ENCODE measurements around the gene TNFSF13B. TPM values are rescaled to one million over a fixed set of nuclear protein-coding genes. Genes with fewer than 3 reads are reported as not detected.

TNFSF13B gene
- polyA plus RNA-seq, 1 donor from 2014 or later, result 0.50 TPM

- TF ChIP-seq EZH2 (IDR thresholded peaks at IDR 0.05; ENCODE audit: borderline replicate concordance, insufficient read depth, low read length, poor library complexity, severe bottlenecking), result no peak
- TF ChIP-seq EP300 (conservative IDR thresholded peaks at IDR 0.05; ENCODE audit: poor library complexity, severe bottlenecking), result no peak
- TF ChIP-seq TAF1 (IDR thresholded peaks at IDR 0.05; ENCODE audit: low read depth), result no peak
- TF ChIP-seq REST (IDR thresholded peaks at IDR 0.05; ENCODE audit: borderline replicate concordance), result no peak
- no peak for TF ChIP-seq RAD21 (conservative IDR thresholded peaks at IDR 0.05)
- TF ChIP-seq POLR2AphosphoS5 (IDR thresholded peaks at IDR 0.05), result no peak
- H3K27ac ChIP-seq (ENCODE audit: low read length), result no peak overlapping the region
- no peak overlapping the region for H3K4me2 ChIP-seq (ENCODE audit: low read length)
- H3F3A ChIP-seq (ENCODE audit: insufficient read depth, low read length, poor library complexity, severe bottlenecking), result no peaks in the 10 kb centered on the region
- no peaks in the 10 kb centered on the region for H3K36me3 ChIP-seq (ENCODE audit: insufficient read depth, low read length)
- no peak overlapping the region for H2AFZ ChIP-seq (ENCODE audit: low read depth, low read length)
- no peaks in the 10 kb centered on the region for H3K9me3 ChIP-seq (ENCODE audit: low read length)
- no peak overlapping the region for H3K9ac ChIP-seq (ENCODE audit: low read length)
- H3K27me3 ChIP-seq (ENCODE audit: insufficient read depth, low read depth, low read length), result no peaks in the 10 kb centered on the region
- no peaks in the 10 kb centered on the region for H3K79me2 ChIP-seq (replicated peaks; ENCODE audit: insufficient read depth, low read length)
- no peak overlapping the region for H3K4me3 ChIP-seq (ENCODE audit: low read length)
- no peaks in the 10 kb centered on the region for H3K9me2 ChIP-seq (ENCODE audit: insufficient read depth, low read length)
- H4K20me1 ChIP-seq (ENCODE audit: insufficient read depth), result no peaks in the 10 kb centered on the region
Measured at GRCh38 chr13:108352599-108352998, 83.1 kb downstream of the TNFSF13B start.

DNA sequence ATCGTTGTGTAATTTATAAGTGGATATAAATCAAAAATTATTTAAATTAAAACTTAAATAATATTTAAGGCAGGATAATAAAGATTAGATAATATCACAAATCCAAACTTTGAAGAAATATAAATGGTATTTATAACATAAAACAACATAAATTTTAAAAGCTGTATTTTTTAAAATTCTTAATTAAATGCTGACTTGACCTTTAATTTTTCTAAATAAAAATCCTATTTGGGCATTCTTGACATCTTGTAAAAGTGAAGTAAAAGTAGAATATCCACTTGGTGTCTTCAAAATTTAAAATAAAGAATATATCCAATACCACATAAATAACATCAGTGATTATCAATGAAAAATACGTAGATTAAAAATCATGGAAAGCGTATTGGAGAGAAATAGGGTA lies 87.7 kb downstream of the TNFSF13B start:
- no peaks in the 10 kb centered on the region for H3K27me3 ChIP-seq (ENCODE audit: insufficient read depth, low read depth, low read length)
- H3K9me2 ChIP-seq (ENCODE audit: insufficient read depth, low read length), result no peaks in the 10 kb centered on the region
- no peak overlapping the region for H3K27ac ChIP-seq (ENCODE audit: low read length)
- H3K4me2 ChIP-seq (ENCODE audit: low read length), result no peak overlapping the region
- H3K36me3 ChIP-seq (ENCODE audit: insufficient read depth, low read length), result no peaks in the 10 kb centered on the region
- H3K4me3 ChIP-seq (ENCODE audit: low read length), result no peak overlapping the region
- H2AFZ ChIP-seq (ENCODE audit: low read depth, low read length), result no peak overlapping the region
- H3K79me2 ChIP-seq (replicated peaks; ENCODE audit: insufficient read depth, low read length), result no peaks in the 10 kb centered on the region
- no peaks in the 10 kb centered on the region for H3K9me3 ChIP-seq (ENCODE audit: low read length)
- H3F3A ChIP-seq (ENCODE audit: insufficient read depth, low read length, poor library complexity, severe bottlenecking), result no peaks in the 10 kb centered on the region
- TF ChIP-seq SMC3 (conservative IDR thresholded peaks at IDR 0.05; ENCODE audit: poor library complexity) (no peak), POLR2AphosphoS5 (IDR thresholded peaks at IDR 0.05) (no peak), EP300 (conservative IDR thresholded peaks at IDR 0.05; ENCODE audit: poor library complexity, severe bottlenecking) (no peak), MXI1 (conservative IDR thresholded peaks at IDR 0.05; ENCODE audit: poor library complexity, severe bottlenecking) (no peak), REST (IDR thresholded peaks at IDR 0.05; ENCODE audit: borderline replicate concordance) (no peak), RAD21 (conservative IDR thresholded peaks at IDR 0.05) (no peak), EZH2 (IDR thresholded peaks at IDR 0.05; ENCODE audit: borderline replicate concordance, insufficient read depth, low read length, poor library complexity, severe bottlenecking) (no peak), TAF1 (IDR thresholded peaks at IDR 0.05; ENCODE audit: low read depth) (no peak)
- TF ChIP-seq, protein P1, sequence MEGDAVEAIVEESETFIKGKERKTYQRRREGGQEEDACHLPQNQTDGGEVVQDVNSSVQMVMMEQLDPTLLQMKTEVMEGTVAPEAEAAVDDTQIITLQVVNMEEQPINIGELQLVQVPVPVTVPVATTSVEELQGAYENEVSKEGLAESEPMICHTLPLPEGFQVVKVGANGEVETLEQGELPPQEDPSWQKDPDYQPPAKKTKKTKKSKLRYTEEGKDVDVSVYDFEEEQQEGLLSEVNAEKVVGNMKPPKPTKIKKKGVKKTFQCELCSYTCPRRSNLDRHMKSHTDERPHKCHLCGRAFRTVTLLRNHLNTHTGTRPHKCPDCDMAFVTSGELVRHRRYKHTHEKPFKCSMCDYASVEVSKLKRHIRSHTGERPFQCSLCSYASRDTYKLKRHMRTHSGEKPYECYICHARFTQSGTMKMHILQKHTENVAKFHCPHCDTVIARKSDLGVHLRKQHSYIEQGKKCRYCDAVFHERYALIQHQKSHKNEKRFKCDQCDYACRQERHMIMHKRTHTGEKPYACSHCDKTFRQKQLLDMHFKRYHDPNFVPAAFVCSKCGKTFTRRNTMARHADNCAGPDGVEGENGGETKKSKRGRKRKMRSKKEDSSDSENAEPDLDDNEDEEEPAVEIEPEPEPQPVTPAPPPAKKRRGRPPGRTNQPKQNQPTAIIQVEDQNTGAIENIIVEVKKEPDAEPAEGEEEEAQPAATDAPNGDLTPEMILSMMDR (IDR thresholded peaks at IDR 0.05; ENCODE audit: poor library complexity, severe bottlenecking), result no peak
- H4K20me1 ChIP-seq (ENCODE audit: insufficient read depth), result no peaks in the 10 kb centered on the region
- no peak overlapping the region for H3K9ac ChIP-seq (ENCODE audit: low read length)

Small RNAs within 50 kb of the gene (small RNA-seq; reads per million reads assigned to genes)
- gene RNA5SP39, result 0 reads per million in 3 experiments

Other genes starting within 250 kb of the TNFSF13B start
- gene LIG4, start 54.2 kb upstream of the TNFSF13B start, polyA plus RNA-seq, result 28.8 and 32.3 TPM in 2 replicates
- gene ABHD13, start 51.3 kb upstream of the TNFSF13B start, polyA plus RNA-seq, result 12.0 and 14.4 TPM in 2 replicates